HG03139 (cell line): ENCODE results near the gene ARMH1.

Experiments
- ATAC-seq: cut with Tn5 transposase; IDR thresholded peaks from one replicate; pipeline ENCODE4 v1.9.1; 2021; ENCODE audit not compliant: unreplicated experiment

ARMH1 gene

DNA sequence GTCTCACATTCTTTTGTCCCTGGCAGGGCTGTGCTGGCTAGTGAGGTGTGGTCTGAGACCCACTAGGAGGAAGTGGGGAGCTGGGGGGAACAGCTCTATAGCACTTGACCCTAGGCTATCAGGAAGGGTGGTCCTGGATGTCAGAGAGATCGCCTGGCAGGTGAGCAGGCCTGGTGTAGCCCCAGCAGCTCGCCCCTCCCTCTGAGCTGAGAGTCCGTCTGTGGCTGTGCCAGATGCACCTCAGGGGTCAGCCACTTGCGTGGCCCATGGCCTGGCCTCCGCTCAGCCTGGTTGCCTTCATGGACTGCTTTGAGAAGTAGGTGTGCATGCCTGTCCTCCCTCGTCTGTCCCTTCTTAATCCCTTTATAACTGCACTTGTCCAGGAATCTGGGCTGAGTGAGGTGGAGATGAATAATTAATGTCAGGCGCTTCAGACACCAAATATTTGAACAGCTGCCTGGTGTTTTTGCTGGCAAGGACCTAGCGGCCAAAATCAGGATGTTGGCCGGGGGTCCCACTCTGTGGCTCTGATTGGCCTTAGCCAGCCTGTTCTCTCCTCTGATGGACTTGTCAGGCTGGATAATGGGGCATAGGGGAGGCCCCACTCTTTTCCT is 30.7 kb upstream of the ARMH1 start:
- no peak for ATAC-seq

DNA sequence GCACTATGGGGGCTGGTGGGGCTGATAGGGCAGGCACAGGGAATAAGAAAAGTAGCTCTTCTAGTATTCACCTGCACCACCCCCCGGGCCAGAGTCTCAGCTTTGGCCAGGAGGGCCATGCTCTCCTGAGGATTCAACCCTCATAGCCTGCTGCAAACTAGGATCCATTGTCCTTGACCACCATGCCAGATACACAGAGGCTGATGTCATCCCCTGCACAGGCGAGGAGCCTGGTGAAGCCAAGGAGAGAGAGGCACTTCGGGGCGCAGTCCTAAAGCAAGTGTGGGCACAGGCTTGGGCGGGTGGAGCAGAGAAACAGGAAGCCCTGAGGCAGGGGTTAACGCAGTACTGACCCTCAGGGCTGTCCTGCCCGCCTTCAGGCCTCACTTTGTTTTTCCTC is 29.7 kb upstream of the ARMH1 start:
- no peak for ATAC-seq

DNA sequence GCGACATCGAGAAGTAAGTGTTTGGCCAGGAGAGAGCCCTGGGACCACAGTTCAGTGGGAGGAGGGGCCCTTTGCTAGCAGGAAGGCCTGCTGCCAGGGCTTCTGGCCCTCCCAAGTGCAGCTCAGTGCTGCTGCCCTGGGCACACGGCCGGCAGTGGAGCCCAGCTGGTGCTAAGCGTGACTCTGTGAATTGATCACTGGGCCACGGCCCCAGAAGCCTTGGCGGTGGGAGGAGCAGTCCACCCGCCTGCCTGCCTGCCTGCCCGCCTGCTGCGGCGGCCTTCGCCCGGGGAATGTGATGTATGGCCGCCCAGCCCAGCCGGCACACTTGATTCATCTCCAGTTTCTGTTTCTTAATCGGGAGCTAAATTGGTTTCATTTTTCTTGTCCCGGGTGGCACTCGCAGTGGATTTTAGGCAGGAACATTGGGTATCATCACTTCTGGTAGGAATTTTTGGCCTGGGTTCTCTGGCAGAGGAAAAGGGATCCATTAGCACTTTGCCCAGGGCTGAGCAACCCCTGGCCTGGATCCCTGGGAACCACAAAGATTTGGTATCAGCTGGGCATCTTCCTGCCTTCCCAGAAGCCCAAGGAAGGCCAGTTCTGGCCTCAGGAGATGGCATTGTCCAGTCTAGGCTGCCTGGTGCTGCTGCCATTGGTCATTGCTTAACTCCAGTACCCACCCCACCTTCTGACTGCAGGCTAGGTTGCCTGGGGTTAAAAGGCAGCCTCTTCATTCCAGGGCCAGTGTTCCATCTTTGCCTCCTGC is 28.9 kb upstream of the ARMH1 start:
- no peak for ATAC-seq

DNA sequence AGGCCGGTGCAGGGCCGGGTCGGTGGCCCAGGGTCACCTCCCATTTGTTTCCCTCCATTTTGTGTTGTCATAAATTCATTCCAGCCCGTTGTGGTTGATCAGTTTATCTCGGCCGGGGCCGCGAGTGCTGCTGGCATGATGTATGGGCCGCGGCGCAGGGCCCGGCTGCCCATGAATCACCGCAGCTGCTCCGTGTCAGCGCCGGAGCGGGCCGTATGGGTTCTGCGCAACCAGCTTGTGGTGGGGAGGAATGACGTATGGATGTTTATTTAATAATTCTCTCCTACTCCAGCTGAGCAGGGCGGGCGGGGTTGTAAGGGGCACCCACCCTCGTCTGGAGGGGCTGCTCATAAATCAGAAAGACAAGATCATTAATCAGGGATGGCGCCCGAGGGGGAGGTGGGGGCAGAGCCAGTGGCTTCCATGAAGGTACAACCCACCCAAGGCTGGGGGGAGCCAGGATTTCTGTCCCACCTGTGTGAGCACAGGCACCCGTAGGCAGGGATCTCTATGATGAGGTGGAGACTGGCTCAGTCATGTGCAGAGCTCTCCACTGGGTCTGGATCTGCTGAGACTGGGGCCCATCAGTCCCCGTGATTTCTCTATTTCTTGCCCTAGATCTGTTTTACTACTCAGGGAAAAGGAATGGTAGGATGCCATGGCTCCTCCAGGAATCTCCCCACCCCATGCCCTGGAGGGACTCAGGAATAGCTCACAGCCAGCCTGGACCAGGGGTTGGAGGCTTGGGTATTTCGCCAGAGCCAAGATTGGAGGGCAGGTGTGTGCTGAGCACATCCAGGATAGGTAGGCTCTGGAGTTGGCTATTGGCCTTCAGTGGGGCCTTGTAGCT is 28.0 kb upstream of the ARMH1 start:
- ATAC-seq = no peak

DNA sequence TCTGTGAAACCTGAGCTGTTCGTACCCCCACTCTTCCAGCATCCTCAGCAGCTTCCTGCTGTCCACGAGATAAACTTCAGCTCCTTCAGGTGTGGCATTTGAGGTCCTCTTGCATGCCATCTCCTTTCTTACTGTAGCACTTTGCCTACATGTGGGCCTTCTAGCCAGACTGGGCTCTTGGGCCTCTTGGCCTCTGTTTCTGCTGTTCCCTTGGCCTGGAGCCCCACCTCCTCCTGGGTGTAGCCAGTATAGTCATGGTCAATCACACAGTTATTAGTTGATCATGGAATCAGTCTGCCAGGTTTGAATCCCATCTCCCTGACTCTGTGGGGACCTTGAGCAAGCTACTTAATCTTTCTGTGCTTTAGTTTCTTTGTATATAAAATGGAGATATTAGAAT is 26.6 kb upstream of the ARMH1 start:
- ATAC-seq = no peak

DNA sequence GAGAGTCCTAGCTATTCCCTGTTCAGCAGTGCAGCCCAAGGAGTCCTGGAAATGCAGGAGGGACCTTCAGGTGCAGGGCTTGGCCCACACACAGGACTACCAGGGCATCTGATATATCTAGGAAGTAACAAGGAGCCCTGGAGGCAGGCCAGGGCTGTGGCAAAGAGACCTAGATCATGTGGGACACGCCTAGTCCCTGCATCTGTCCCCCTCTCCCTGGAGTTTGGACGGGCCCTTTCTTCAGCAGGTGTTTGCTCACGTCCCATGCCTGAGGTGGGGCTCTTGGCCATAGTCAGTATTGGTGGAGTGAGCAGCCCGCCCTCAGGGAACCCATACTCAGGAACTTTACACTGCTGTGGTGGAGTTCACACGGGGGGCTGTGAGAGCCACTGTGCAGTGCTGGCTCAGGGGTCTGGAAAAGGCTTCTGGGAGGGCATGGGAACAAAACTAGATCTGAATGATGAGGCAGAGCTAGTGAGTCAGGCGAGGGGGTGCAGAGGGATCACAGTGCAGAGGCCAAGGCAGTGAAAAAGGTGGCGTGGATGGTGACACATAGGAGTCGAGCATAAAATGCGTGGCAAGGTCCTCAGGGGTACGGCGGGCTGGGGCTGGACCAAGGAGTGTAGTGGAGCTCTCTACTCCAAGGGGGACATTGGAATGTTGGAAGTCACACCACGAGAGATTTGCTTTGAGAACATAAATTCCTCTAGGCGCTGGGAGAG is 25.8 kb upstream of the ARMH1 start:
- ATAC-seq = no peak

DNA sequence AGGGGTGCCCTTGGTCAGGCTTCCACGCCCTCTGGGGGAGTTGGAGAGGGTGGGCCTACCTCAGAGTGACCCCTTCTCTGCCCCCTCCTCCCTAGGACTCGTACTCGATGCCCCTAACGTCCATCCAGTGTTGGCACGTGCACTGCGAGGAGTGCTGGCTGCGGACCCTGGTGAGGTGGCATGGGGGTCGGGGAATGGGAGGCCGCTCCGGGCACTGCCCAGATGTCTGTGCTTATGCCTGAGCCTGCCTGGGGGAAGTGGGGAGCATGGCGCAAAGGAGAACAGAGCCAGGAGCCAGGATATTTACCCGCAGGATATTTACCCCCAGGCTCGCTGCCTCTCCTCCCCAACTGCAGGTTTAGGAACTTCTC is 24.7 kb upstream of the ARMH1 start:
- ATAC-seq = no peak

DNA sequence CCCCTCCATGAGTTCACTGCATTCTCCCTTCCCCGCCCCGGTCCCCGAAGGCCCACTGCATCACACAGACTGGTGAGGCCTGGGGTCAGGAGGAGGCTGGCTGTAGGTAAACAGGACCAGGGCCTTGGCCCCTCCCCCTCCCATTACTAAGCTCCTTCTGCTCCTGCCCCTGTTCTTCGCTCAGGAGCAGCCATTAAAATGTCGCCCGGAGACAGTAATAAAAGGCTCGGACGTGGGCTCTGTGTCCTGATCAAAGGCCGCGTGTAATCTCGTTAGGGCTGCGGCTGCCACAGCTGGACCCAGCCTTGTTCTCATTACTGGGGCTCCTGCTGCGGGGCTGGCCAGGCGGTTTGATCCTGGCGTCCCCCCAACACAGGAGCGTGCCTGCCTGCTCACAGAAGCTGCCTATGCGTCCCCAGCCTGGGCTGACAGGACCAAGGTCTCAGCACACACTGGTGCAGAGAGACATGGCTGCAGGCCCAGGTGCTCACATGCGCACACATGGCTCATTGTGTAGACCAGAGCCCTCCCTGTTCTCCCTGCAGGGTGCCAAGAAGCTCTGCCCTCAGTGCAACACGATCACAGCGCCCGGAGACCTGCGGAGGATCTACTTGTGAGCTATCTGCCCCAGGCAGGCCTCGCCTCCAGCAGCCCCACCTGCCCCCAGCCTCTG is 24.2 kb upstream of the ARMH1 start:
- no peak for ATAC-seq

DNA sequence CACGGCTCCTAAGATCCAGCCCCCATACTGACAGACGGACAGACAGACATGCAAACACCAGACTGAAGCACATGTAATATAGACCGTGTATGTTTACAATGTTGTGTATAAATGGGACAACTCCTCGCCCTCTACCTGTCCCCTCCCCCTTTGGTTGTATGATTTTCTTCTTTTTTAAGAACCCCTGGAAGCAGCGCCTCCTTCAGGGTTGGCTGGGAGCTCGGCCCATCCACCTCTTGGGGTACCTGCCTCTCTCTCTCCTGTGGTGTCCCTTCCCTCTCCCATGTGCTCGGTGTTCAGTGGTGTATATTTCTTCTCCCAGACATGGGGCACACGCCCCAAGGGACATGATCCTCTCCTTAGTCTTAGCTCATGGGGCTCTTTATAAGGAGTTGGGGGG is 23.4 kb upstream of the ARMH1 start:
- no peak for ATAC-seq

DNA sequence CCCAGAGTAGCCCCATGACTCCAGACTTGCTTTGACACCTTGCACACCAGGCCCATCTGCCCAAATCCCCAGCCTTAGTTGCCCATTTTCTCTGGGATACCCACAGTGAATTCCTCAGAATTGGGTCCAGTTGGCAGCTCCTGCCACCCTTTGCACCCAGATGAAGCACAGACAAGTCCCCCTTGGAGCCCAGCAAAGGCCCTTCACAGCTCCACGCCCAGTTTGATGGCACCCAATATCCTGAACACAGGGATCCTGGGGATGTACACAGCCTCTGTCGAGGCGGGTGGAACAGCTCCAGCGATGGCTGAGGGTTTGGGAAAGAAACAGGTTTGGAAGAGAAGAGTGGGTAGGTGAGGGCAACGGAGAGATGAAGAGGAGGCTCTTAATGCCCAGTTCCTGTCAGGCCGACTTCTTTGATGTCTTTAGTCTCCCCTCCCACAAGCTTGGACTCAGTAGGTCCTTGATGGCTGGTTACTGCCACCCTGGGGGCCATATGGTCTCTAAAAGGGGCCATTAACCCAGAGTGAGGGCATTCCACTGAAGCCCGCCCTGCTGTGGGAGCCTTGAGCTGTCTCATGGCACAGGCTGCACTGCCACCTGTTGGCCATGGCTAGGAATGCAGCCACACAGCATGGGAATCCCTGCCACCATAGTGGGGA is 21.9 kb upstream of the ARMH1 start:
- peak; percentile 56 for ATAC-seq

DNA sequence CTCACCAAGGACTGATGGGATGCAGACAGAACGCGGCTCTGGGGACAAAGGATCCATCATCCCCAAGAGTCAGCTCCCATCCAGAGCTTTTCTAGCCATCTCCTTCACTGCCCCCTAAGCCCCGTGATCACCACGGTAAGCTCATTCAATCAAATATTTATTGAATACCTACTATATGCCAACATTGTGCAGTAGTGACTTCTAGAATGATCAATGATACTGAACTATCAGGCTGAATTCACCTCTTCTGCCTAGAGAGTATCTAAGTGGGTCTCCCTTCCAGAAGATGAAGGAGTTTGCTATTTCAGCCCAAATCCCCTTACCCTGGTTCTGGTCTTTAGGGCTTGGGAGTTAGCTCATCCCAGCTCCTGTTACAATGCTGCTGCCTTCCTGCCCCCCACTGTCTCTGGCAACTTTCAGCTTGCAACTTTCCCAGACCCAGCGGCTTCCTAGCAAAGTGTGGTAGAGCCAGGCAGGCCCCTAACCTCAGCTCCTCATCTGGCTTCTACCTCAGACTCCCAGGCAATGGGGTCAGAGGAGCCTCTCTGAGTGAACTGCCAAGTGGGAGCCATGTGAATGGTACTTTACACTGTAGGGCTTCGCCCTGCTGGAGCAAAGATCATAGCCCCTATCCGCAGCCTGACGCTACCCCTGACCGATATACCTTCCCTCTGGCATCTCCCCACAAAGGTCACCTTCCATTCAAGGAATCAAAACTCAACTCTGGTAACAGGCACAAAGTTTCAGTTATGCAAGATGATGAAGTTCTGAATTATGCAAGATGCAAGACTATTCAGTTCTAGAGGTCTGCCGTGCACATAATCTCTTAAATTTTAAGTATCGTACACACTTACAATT is 21.2 kb upstream of the ARMH1 start:
- no peak for ATAC-seq

DNA sequence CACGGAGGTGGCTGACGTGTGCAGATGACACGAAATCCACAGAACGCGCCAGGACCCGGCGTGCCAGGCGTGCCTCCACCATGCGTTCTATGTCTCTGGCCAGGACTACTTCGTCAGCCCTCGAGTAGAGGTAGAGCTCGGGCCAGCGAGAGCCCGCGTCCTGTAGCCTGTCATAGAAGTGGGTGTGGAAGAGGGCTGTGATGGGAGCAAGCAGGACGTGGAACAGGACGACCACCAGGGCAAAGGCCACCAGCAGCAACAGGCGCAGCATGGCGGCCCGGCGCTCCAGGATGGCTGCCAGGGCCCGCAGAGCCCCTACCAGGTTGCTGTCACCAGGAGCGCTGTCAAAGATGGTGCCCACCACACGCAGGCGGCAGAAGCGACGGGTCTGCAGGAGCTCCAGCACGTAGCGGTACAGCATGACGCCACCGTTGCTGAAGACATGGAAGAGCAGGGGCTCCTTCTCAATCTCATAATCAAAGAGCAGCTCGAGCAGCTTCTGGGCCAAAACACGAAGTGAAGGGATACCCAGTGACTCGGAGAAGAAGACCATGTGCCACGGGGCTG is 19.8 kb upstream of the ARMH1 start:
- no peak for ATAC-seq

DNA sequence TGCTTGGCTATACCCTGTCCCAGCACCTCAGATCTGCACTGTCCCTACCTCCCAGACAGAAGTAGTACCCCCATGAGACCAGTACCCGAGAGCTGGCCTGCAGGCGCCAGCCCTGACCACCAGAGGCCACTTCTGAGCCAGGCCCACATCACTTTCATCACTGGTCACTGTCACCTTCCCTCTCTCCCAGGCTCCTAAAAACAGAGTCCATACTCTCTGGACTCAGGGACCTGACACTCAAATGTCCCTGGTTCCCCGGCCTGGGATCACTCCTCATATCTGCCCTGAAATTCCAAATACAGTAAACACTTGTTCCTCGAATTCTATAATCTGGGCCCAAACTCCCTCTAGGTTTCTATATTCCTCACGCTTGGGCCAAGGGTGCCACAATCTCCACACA is 18.9 kb upstream of the ARMH1 start:
- ATAC-seq = no peak

DNA sequence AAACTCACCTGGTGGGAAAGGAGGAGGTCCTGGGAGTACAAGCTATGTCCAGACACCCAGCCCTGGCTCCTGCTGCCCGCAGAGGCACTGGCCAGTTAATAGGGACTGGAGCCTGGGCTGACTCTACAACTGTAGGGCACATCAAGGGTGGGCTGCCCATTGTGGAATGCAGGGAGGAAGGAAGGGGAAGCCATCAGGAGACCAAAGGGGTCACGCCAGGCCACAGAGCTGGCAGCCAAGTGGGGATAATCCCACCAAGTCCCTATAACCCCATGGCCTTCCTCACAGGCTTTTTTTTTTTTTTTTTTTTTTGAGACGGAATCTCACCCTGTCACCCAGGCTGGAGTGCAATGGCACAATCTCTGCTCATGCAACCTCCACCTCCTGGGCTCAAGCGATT is 14.9 kb upstream of the ARMH1 start:
- no peak for ATAC-seq

DNA sequence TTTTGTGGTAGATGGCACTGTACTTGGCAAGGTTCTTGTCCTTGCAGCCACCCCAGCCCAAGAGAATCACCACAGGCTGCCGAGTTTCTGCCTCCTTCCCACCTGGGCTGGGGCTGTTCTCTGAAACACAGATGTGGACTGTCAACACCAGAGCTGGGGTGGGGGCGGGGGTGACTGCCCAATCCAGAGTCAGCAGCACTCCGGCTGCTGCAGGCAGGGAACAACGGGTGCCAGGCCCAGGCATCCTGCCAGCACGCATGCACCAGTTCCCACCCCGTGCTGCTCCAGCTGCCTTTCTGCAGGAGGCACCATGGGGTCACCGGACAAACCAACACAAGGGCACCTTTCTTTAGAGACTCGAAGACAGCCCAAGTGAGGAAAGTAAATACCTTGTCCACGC is 14.3 kb upstream of the ARMH1 start:
- no peak for ATAC-seq

DNA sequence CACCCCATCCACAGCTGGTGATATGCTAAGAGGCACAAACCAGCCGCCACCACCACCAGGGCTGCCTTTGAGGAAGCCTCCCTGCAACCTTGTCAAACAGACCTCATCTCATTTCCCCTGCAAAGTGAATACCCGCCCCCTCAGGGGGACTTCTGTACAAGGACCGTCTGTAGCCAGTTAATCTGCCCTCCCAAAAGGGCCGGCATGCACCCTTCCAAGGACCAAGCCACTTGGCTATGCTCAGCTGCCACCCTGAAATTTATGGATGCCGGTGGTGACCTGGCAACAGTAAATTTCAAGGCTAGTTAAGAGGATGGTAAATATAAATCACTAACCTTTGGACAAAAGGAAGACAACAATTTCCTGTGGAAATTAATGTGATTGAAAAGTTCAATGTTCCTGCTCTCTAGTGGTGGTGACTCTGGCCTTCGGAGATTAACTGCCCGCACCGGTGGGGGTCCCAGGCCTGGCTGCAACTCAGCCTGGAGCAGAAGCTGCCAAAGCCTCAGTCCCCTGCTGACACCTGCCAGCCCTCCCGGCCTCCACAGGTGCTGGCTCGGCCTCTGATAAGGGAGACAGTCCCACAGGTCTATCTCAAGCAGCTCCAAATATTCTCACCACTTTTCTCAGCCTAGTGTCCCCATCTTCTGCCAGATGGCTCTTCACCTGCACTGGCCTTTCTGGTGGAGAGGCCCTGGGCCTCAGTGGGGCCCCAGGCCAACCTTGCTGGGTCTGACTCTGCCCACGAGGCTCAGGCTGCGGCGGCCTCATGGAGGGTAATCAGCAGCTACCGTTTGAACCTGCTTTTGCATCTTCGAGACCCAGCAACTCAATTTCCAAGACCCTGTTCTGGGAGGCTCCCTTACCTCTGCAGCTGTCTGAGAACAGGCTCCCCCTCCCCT is 12.5 kb upstream of the ARMH1 start:
- no peak for ATAC-seq

DNA sequence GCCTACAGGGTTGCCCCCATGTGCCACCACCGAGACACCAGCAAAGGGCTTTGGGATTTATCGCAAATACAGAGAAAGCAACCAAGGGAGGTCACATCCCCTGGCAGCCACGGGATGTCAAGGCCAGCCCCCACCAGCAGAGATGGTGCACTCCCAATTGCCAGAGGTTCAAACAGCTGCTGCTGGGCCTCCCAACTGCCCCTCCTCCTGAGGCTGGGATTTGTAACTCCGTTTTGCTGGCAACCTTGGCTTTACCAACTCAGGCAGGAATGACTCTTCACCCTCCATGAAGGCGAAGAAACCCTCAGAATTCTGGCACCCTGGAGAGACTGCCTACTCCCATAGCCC is 11.9 kb upstream of the ARMH1 start:
- no peak for ATAC-seq

DNA sequence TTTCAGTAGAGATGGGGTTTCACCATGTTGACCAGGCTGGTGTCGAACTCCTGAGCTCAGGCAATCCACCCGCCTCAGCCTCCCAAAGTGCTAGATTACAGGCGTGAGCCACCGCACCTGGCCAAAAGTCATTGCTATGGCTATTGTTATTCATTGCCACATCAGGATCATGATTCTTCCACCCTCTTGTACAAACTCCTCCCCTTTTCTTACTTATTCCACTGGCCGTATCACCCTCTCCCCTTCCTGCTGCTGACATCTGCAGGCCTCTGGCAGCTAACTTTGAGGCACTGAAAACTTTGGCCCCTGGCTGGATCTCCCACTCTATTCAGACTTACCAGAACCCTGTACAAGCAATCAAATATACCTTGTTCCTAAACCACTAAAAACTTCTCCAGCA is 11.1 kb upstream of the ARMH1 start:
- ATAC-seq = no peak
